GM19467 (cell line): ENCODE results near the gene MROH7.
A peak's percentile ranks its signal among the peaks of the same experiment; 100 is the strongest.

ENCODE experiments used
- ATAC-seq: cut with Tn5 transposase; IDR thresholded peaks from one replicate; pipeline ENCODE4 v1.9.1; 2021; ENCODE audit warnings: mild to moderate bottlenecking, moderate library complexity; ENCODE audit not compliant: unreplicated experiment

The MROH7 gene

GRCh38 chr1:54649921-54650320 lies 8.3 kb downstream of the MROH7 start:
- ATAC-seq: no peak

GRCh38 chr1:54650417-54650816 lies 8.8 kb downstream of the MROH7 start:
- no peak for ATAC-seq

DNA sequence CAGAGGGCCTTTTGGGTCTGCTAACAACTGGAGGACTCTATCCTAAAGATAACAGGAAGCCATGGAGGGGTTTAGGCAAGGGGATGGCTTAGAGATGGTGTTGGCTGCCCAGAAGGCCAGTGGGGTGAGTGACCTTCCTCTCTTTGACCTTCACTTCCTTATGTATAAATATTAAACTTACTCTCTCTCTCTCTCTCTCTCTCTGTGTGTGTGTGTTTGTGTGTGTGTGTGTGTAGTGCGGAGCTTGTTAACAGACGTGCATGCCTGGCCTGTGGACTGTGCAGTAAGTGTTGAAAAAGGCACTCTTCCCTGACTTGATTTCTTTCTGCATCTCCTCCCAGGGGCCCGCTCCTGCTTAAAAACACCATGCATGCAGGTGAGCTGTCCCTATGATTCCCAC lies 10.0 kb downstream of the MROH7 start:
- no peak for ATAC-seq

- ATAC-seq: no peak
These were observed 10.6 kb downstream of the MROH7 start for GRCh38 chr1:54652168-54652567.

- no peak for ATAC-seq
These were observed 11.4 kb downstream of the MROH7 start for GRCh38 chr1:54653036-54653435.

DNA sequence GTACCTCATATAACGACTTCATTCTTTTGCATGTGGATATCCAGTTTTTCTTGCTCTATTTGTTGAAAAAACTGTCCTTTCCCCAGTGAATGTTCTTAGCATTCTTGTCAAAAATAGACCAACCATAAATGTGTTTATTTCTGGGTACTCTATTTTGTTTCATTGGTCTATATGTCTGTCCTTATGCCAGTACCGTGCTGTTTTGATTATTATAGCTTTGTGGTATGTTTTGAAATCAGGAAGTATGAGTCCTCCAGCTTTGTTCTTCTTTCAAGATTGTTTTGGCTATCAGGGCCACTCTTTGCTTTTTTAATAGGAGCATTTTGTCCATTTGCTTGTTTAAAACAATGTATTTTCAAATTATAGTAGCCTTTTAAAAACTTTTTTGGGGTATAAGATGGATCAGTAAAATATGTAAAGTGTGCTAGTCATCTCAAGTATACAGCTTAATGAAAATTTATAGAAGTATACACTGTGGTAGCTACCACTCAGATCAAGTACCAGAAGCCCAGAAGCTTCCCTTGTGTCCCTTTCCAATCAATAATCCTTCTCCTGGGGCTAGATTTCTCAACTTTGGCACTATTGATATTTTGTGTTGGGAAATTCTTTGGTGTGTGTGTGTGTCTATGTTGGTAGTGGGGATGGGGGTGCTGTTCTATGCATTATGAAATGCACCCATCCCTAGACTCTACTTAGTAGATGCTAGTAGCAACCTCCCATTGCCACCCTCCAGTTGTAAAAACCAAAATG lies 16.8 kb downstream of the MROH7 start:
- no peak for ATAC-seq

GRCh38 chr1:54663725-54664124 lies 22.1 kb downstream of the MROH7 start:
- ATAC-seq: no peak

DNA sequence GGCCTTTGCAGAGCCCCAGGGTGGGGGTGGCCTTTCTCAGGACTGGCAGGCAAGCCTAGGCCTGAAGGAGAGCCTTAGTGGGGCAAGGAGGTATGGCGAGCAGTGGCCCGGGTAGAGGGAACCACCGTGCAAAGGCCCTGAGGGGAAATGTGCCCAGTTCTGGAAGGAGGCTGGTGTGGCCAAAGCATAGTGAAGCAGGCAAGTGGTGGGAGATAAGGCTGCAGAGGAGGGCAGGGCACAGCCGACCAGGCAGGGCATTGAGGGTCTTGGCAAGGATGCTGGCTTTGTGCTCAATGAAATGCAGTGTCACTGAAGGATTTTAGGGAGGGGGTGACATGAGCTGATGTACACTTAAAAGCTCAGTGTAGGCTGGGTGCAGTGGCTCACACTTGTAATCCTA lies 22.8 kb downstream of the MROH7 start:
- ATAC-seq: no peak

GRCh38 chr1:54665852-54666251 lies 24.3 kb downstream of the MROH7 start:
- no peak for ATAC-seq

DNA sequence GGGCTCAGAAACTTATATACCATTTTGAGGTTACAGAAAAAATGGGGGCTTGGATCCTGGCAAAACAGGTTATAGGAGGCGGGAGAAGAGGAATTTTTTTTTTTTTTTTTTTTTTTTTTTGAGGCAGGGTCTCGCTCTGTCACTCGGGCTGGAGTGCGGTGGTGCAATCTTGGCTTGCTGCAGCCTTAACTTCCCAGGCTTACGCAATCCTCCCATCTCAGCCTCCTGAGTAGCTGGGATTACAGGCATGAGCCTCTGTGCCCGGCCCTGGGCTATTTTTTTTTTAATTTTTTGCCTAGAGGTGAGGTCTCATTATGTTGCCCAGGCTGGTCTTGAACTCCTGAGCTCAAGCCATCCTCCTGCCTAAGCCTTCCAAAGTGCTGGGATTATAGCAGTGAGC lies 24.7 kb downstream of the MROH7 start:
- ATAC-seq: no peak

DNA sequence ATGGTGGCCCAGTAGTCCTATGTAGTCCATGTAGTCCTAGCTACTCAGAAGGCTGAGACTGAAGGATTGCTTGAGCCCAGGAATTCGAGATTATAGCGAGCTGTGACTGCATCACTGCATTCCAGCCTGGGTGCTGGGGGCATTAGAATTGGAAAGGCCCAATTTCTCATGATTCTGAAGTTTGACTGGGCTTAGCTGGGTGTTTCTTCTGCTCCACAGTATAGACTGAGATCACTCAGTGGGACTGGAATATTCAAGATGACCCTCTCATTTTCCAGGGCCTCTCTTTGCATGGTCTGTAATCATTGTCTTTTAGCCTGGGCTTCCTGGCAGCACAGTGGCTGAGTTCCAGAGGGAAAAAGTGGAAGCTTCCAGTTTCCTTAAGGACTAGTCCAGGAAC lies 26.2 kb downstream of the MROH7 start:
- no peak for ATAC-seq

- ATAC-seq: no peak
These were observed 27.0 kb downstream of the MROH7 start for GRCh38 chr1:54668567-54668966.

DNA sequence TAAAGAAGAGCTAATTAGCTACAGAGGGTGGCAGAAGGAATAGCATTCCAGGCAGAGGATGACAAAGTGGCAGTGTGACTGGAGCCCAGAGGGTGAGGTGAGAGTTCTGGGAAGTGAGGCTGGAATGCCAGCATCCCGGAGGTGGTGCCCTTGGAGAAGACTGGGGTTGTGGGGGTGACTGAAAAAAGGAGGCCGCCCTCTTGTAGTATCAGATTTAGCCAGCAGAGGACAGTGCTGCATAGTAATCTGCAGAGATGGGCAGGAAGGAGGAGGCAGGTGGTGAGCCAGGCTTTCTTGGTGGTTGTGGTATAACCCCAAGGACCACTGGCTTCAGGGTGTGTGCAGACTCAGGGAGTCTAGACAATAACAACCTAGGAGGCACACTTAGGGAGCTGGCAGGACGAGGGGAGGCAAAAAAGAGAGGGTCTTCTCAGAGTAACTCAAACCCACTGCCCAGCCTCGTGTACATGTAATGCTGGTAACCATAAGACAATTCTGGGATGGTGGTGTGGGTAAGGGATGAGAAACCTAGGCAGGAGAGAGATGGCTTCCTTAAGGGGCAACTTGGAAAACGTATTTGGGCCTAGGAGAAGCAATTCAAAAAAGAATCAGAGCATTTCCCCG lies 30.5 kb downstream of the MROH7 start:
- peak; percentile 63 for ATAC-seq

- no peak for ATAC-seq
These were observed 37.4 kb downstream of the MROH7 start for GRCh38 chr1:54678776-54679643.

GRCh38 chr1:54679706-54680105 lies 38.1 kb downstream of the MROH7 start:
- ATAC-seq: no peak

GRCh38 chr1:54680387-54680786 lies 38.8 kb downstream of the MROH7 start:
- ATAC-seq: no peak

GRCh38 chr1:54681358-54681757 lies 39.8 kb downstream of the MROH7 start:
- no peak for ATAC-seq

DNA sequence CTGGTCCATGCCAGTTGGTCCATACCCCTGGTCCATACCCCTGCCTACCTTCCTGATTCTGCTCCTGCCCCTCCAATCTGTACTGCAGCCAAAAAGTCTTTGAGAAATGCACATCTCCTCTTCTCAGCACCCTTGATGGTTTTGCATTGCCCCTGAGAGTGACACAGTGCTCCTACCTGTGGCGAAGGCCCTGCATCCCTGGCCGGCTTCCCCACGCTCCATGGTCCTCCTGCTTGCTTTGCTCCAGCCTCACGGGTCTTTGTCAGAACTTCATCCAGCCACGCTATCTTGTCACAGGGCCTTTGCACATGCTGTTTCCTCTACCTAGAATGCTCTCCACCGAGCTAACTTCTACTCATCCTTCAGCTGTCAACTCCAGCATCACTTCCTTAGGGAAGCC lies 41.9 kb downstream of the MROH7 start:
- no peak for ATAC-seq

DNA sequence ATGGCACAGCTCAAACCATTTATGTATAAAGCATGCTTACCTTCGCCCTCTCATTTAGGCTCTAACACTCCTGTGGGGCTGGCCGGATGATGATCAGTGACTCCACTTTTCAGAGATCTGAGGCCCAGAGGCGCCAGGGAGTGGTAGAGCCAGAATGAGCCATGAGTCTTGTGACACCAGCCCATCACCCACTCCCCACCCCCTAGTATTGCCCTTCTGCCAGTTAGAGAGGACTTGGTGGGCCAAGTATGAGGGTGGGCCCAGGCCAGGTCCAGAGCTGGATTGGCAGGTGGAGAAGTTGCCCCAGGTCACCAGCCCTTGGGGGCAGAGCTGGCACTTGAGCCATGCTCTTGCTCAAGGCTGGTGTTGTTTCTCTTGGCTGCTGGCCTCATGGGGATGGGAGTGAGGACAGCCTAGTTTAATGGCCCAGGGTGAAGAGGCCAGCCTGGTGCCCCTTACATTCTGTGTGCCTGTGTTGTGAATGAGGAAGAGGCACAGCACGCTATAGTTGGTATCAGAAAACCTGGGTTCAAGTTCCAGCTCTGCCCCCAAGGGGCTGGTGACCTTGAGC lies 43.8 kb downstream of the MROH7 start:
- ATAC-seq: no peak

DNA sequence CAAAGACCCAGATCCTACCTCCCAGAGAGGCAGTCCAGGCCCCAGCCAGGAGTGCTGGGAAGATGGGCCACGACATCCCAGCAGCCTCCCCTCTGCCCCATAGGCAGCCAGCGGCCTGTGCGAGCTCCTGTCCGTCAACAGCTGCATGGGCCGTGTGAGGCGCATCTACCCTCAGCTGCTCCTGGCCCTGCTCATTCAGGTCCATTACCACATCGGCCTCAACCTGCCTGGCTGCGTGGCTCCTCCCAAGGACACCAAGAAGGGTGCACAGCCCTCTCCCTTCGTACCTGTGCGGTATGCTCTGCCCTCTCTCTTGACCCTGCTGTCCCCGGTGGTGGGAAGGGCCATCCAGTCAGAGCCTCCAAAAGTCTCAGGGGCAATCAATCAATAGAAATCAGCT lies 44.6 kb downstream of the MROH7 start:
- ATAC-seq: no peak

DNA sequence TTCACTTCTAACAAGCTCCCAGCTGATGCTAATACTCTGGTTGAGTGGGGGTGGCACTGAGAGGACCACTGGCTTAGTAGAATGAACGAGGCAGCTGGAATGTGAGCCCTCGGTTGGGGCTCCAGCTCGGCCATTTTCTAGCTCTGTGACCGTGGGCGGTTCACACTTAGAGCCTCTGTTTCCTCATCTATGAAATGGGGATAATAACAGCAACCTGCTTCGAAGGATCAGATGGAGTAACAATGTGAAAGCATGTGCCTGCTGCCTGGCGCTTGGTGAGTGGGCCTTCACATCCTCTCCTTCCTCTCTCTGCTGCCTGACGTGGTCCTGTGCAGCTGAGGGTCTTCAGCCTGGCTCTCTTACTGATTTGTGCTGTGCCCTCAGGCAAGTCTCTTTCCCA lies 53.2 kb downstream of the MROH7 start:
- no peak for ATAC-seq

DNA sequence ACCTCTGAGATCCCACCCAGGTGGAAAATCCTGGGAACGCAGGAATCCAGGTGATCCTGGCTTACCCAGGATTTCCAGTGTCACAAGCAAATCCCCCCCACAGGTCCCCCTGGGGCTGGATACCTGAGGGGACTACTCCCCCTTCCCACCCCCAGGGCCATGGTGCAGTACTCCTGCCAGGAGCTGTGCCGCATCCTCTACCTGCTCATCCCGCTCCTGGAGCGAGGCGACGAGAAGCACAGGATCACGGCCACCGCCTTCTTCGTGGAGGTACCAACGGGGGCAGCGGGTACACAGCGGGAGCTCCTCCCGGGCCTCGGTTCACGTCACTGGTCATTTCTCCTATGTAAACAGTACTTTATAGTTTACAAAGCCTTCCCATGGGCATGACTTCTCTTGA lies 53.6 kb downstream of the MROH7 start:
- no peak for ATAC-seq
